HepG2 (cell line): Measurements from ENCODE around the gene CHST3.

Experiments used
- CTCF ChIP-seq: sonication (generic); formaldehyde crosslinking; IDR thresholded peaks from 2 replicates; pipeline ENCODE4 v1.5.0; 2020; ENCODE audit warnings: mild to moderate bottlenecking, missing genetic modification reagents, moderate library complexity
- EEA1 ChIP-seq: sonication (generic); formaldehyde crosslinking; IDR thresholded peaks from 2 replicates; pipeline ENCODE4 v1.5.1; 2020; ENCODE audit warnings: mild to moderate bottlenecking, missing genetic modification reagents, borderline replicate concordance
- LBX2 ChIP-seq: sonication (generic); formaldehyde crosslinking; IDR thresholded peaks from 2 replicates; pipeline ENCODE4 v1.5.0; 2020; ENCODE audit warnings: missing genetic modification reagents, mild to moderate bottlenecking, borderline replicate concordance
- MAFK ChIP-seq, 2 experiments: IDR thresholded peaks in 1 of 2; conservative IDR thresholded peaks in 1 of 2; 2 replicates each; pipeline ENCODE4 v1.6.1; 2011; ENCODE audit warnings: improper control_type of control experiment in 2 of 2, low read length in 2 of 2
- SMC3 ChIP-seq: IDR thresholded peaks from 2 replicates; pipeline ENCODE4 v1.6.1; 2011; ENCODE audit warnings: low read length, improper control_type of control experiment
- TBP ChIP-seq: sonication (generic); formaldehyde crosslinking; IDR thresholded peaks from 2 replicates; pipeline ENCODE4 v1.5.0; 2020; ENCODE audit warnings: missing genetic modification reagents
- TCF7 ChIP-seq: sonication (generic); IDR thresholded peaks from 2 replicates; pipeline ENCODE4 v1.6.1; 2016; ENCODE audit warnings: antibody characterized with exemption, low read depth
- THYN1 ChIP-seq: sonication (generic); formaldehyde crosslinking; IDR thresholded peaks from 2 replicates; pipeline ENCODE4 v1.8.1; 2023; ENCODE audit warnings: low read depth, mild to moderate bottlenecking, moderate library complexity, missing genetic modification reagents, borderline replicate concordance
- USF2 ChIP-seq, 2 experiments: sonication (generic) in 1 of 2; formaldehyde crosslinking in 1 of 2; IDR thresholded peaks; 2 replicates each; pipeline versions ENCODE4 v1.5.1 to v1.6.1; 2011 to 2020; ENCODE audit warnings: borderline replicate concordance in 1 of 2, low read depth in 1 of 2, low read length in 1 of 2, mild to moderate bottlenecking in 1 of 2, missing genetic modification reagents in 1 of 2, moderate library complexity in 1 of 2
- ZFP82 ChIP-seq: sonication (generic); formaldehyde crosslinking; IDR thresholded peaks from 2 replicates; pipeline ENCODE4 v1.5.1; 2020; ENCODE audit warnings: mild to moderate bottlenecking, missing genetic modification reagents, borderline replicate concordance
- ZNF24 ChIP-seq: fragments of 450-650 bp; IDR thresholded peaks from 2 replicates; pipeline ENCODE4 v1.6.1; 2017; ENCODE audit warnings: antibody characterized with exemption, mild to moderate bottlenecking
- ZNF382 ChIP-seq: sonication (generic); formaldehyde crosslinking; IDR thresholded peaks from 2 replicates; pipeline ENCODE4 v1.5.0; 2020; ENCODE audit warnings: missing genetic modification reagents, mild to moderate bottlenecking, borderline replicate concordance
- ZSCAN31 ChIP-seq: sonication (generic); formaldehyde crosslinking; IDR thresholded peaks from 2 replicates; pipeline ENCODE4 v1.5.0; 2020; ENCODE audit warnings: low read depth, mild to moderate bottlenecking, missing genetic modification reagents

GRCh38 chr10:71972746-71973695 is 8.8 kb downstream of the CHST3 start:
- TF ChIP-seq TBP (CRISPR knock-in tag): no peak
- no peak for TF ChIP-seq CTCF (CRISPR knock-in tag)
- no peak for TF ChIP-seq USF2 (IDR thresholded peaks at IDR 0.05; ENCODE audit: low read depth, low read length)
- no peak for TF ChIP-seq USF2 (CRISPR knock-in tag; IDR thresholded peaks at IDR 0.05; ENCODE audit: borderline replicate concordance)
- TF ChIP-seq LBX2 (CRISPR knock-in tag): no peak
- no peak for TF ChIP-seq SMC3
- TF ChIP-seq EEA1 (CRISPR knock-in tag): no peak
- TF ChIP-seq TCF7: no peak
- TF ChIP-seq ZNF382 (CRISPR knock-in tag): no peak
- TF ChIP-seq ZNF24: no peak
- TF ChIP-seq ZSCAN31 (CRISPR knock-in tag): no peak
- TF ChIP-seq ZFP82 (CRISPR knock-in tag): no peak
- TF ChIP-seq THYN1: no peak
- no peak for TF ChIP-seq MAFK (conservative IDR thresholded peaks at IDR 0.05 in 1 of 2, IDR thresholded peaks at IDR 0.05 in 1 of 2; ENCODE audit: low read length in 2 of 2)
